ENCODE measurements around the gene NUP62.

DNA sequence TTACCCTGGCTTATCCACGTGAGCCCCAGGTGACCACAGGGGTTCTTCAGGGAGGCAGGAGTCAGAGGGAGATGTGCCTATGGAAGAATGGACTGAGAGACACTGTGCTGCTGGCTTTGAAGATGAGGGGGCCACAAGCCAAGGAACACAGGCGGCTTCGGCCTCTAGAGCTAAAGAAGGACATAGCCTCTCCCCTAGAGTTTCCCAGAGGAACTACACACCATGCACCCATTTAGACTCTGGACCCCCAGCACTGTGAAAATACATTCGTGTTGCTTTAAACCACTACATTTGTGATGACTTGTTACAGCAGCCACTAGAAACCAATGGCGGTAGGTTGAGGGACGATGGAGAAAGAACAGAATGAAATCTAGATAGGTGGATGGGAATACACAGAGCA lies 14.0 kb downstream of the NUP62 start:
- no peak for TF ChIP-seq EZH2 (IDR thresholded peaks at IDR 0.05; ENCODE audit: insufficient read depth, poor library complexity, severe bottlenecking)
- no peak for TF ChIP-seq EZH2phosphoT487 (IDR thresholded peaks at IDR 0.05; ENCODE audit: insufficient read depth, low read depth)

All from GM23248 (cell line).